Activated CD8-positive, alpha-beta T cell treated with anti-CD3 and anti-CD28 coated beads for 36 hours (primary cell): ENCODE measurements around the gene OTUD6A. TPM values are rescaled to one million over a fixed set of nuclear protein-coding genes. Genes with fewer than 3 reads are reported as not detected.

Experiments used
- ATAC-seq: fragments of 200-7000 bp; cut with Tn5 transposase; one replicate; pipeline ENCODE4 v1.10.0; 2021; ENCODE audit warnings: mild to moderate bottlenecking, moderate library complexity
- CTCF ChIA-PET: fragments of 350-600 bp; sonication (Branson Sonifier 250); formaldehyde crosslinking; loops from one replicate; lab custom pipeline; 2021; ENCODE audit warnings: antibody characterized with exemption; lab: Charles Lee
- POLR2A ChIA-PET: fragments of 350-600 bp; sonication (Branson Sonifier 250); formaldehyde crosslinking; loops from one replicate; lab custom pipeline; 2021; ENCODE audit warnings: antibody characterized with exemption; lab: Charles Lee
- DNase-seq: peaks from one replicate; pipeline ENCODE4 v3.0.0-alpha.2; 2020
- H3K27ac Mint-ChIP-seq: one replicate; pipeline ENCODE4 v1.8.0; 2021; ENCODE audit warnings: mild to moderate bottlenecking, mixed read lengths
- H3K27me3 Mint-ChIP-seq: one replicate; pipeline ENCODE4 v1.8.0; 2021; ENCODE audit warnings: mixed read lengths
- H3K36me3 Mint-ChIP-seq: one replicate; pipeline ENCODE4 v1.8.0; 2021; ENCODE audit warnings: low read depth, mixed read lengths
- H3K4me1 Mint-ChIP-seq: one replicate; pipeline ENCODE4 v1.8.0; 2021; ENCODE audit warnings: low read depth, mixed read lengths
- H3K4me3 Mint-ChIP-seq: one replicate; pipeline ENCODE4 v1.8.0; 2021; ENCODE audit warnings: mild to moderate bottlenecking, moderate library complexity, mixed read lengths
- H3K9me3 Mint-ChIP-seq: one replicate; pipeline ENCODE4 v1.8.0; 2021; ENCODE audit warnings: mixed read lengths
- CTCF ChIP-seq: fragments of 200-600 bp; IDR thresholded peaks from one replicate; pipeline ENCODE4 v1.8.0; 2022; ENCODE audit warnings: antibody characterized with exemption, mild to moderate bottlenecking
- intact Hi-C: fragments of 100-400 bp; cut with micrococcal nuclease; formaldehyde crosslinking; loops from one replicate; pipeline ENCODE4 v1.10.0; 2022
- total RNA-seq, 2 experiments: library from RNA; stranded (reverse); gene quantifications; one replicate each; pipeline ENCODE4 v1.2.3, GENCODE V29; 2021

OTUD6A gene
- not detected for total RNA-seq

- H3K4me1 Mint-ChIP-seq: no peaks in the 10 kb centered on the region
- intact Hi-C loops: no loop called here
- peaks cover 1% of the 10 kb centered on the region for H3K27me3 Mint-ChIP-seq
- DNase-seq: no peak
- POLR2A ChIA-PET: no interaction called here
- CTCF ChIA-PET: no interaction called here
- H3K27ac Mint-ChIP-seq: no peak within 1 kb of the TSS
- TF ChIP-seq CTCF: no peak
- no peak for ATAC-seq
- no peak within 1 kb of the TSS for H3K4me3 Mint-ChIP-seq
- no peaks in the 10 kb centered on the region for H3K9me3 Mint-ChIP-seq
- no peaks in the 10 kb centered on the region for H3K36me3 Mint-ChIP-seq
Measured at GRCh38 chrX:70062076-70062475, at the start of gene OTUD6A. Gene OTUD6A (plus strand): TSS chrX:70062457. CDS start chrX:70062525, 68 bp downstream.

GRCh38 chrX:70012756-70013155 is 49.5 kb upstream of the OTUD6A start:
- H3K36me3 Mint-ChIP-seq: no peaks in the 10 kb centered on the region
- no peak overlapping the region for H3K27ac Mint-ChIP-seq
- no peaks in the 10 kb centered on the region for H3K9me3 Mint-ChIP-seq
- peaks cover 3% of the 10 kb centered on the region for H3K27me3 Mint-ChIP-seq
- intact Hi-C loops: no loop called here
- ChIA-PET CTCF (interaction anchor here (1.7 kb wide), 1 partner anchor 18 kb away, joined by 7 read pairs; no protein-coding TSS in a partner anchor), POLR2A (no interaction called here)
- TF ChIP-seq CTCF: no peak
- no peak for ATAC-seq
- peaks cover 8% of the 10 kb centered on the region for H3K4me1 Mint-ChIP-seq
- DNase-seq: no peak
- H3K4me3 Mint-ChIP-seq: no peak overlapping the region

GRCh38 chrX:70013466-70014381 is 48.5 kb upstream of the OTUD6A start:
- H3K9me3 Mint-ChIP-seq: peaks cover 3% of the 10 kb centered on the region
- H3K27me3 Mint-ChIP-seq: peaks cover 2% of the 10 kb centered on the region
- no peak overlapping the region for H3K4me3 Mint-ChIP-seq
- POLR2A ChIA-PET: no interaction called here
- intact Hi-C loops: no loop called here
- TF ChIP-seq CTCF: no peak
- no peak for ATAC-seq
- H3K4me1 Mint-ChIP-seq: peaks cover 8% of the 10 kb centered on the region
- H3K27ac Mint-ChIP-seq: no peak overlapping the region
- CTCF ChIA-PET: interaction anchor here (1.2 to 1.7 kb wide), 2 partner anchors 14 to 17 kb away, joined by 3 to 7 read pairs; no protein-coding TSS in a partner anchor
- no peaks in the 10 kb centered on the region for H3K36me3 Mint-ChIP-seq
- DNase-seq: no peak

- no peaks in the 10 kb centered on the region for H3K36me3 Mint-ChIP-seq
- CTCF ChIA-PET: no interaction called here
- ATAC-seq (peak; percentile 47), DNase-seq (no peak)
- TF ChIP-seq CTCF: no peak
- peaks cover 8% of the 10 kb centered on the region for H3K4me1 Mint-ChIP-seq
- H3K9me3 Mint-ChIP-seq: peaks cover 3% of the 10 kb centered on the region
- no peak overlapping the region for H3K4me3 Mint-ChIP-seq
- POLR2A ChIA-PET: no interaction called here
- H3K27ac Mint-ChIP-seq: no peak overlapping the region
- H3K27me3 Mint-ChIP-seq: peaks cover 2% of the 10 kb centered on the region
- intact Hi-C loops: no loop called here
Measured at GRCh38 chrX:70016513-70016912, 45.7 kb upstream of the OTUD6A start.

- H3K27me3 Mint-ChIP-seq: no peaks in the 10 kb centered on the region
- ChIA-PET POLR2A (interaction anchor here (0.7 kb wide), 1 partner anchor 635 kb away, joined by 4 read pairs; no protein-coding TSS in a partner anchor), CTCF (no interaction called here)
- no peak for TF ChIP-seq CTCF
- intact Hi-C loops: loop anchor here (5.0 kb wide), 1 partner anchor 530 kb away; no protein-coding TSS in a partner anchor
- peaks cover 6% of the 10 kb centered on the region for H3K4me1 Mint-ChIP-seq
- no peak overlapping the region for H3K4me3 Mint-ChIP-seq
- no peaks in the 10 kb centered on the region for H3K36me3 Mint-ChIP-seq
- no peak for ATAC-seq
- peaks cover 3% of the 10 kb centered on the region for H3K9me3 Mint-ChIP-seq
- DNase-seq: no peak
- H3K27ac Mint-ChIP-seq: no peak overlapping the region
Measured at GRCh38 chrX:70022616-70023015, 39.6 kb upstream of the OTUD6A start.
